Activated CD4-positive, alpha-beta memory T cell treated with anti-CD3 and anti-CD28 coated beads for 36 hours (primary cell): ENCODE measurements around the gene LUM. TPM values are rescaled to one million over a fixed set of nuclear protein-coding genes. Genes with fewer than 3 reads are reported as not detected.

Experiments used
- CTCF ChIA-PET: fragments of 350-600 bp; sonication (Branson Sonifier 250); formaldehyde crosslinking; loops from one replicate; lab custom pipeline; 2021; ENCODE audit warnings: antibody characterized with exemption, inconsistent platforms; lab: Charles Lee
- POLR2A ChIA-PET: fragments of 350-600 bp; sonication (Branson Sonifier 250); formaldehyde crosslinking; loops from one replicate; lab custom pipeline; 2021; ENCODE audit warnings: antibody characterized with exemption; lab: Charles Lee
- DNase-seq: peaks from one replicate; pipeline ENCODE4 v3.0.0-alpha.2; 2020
- H3K27ac Mint-ChIP-seq: one replicate; pipeline ENCODE4 v1.8.0; 2021; ENCODE audit warnings: mixed read lengths
- H3K27me3 Mint-ChIP-seq: one replicate; pipeline ENCODE4 v1.8.0; 2021; ENCODE audit warnings: mixed read lengths
- H3K36me3 Mint-ChIP-seq: one replicate; pipeline ENCODE4 v1.8.0; 2021; ENCODE audit warnings: mixed read lengths
- H3K4me1 Mint-ChIP-seq: one replicate; pipeline ENCODE4 v1.8.0; 2021; ENCODE audit warnings: low read depth, mixed read lengths
- H3K4me3 Mint-ChIP-seq: one replicate; pipeline ENCODE4 v1.8.0; 2021; ENCODE audit warnings: mild to moderate bottlenecking, mixed read lengths
- H3K9me3 Mint-ChIP-seq: one replicate; pipeline ENCODE4 v1.8.0; 2021; ENCODE audit warnings: mixed read lengths
- intact Hi-C: fragments of 100-400 bp; cut with micrococcal nuclease; formaldehyde crosslinking; loops from one replicate; pipeline ENCODE4 v1.15.1; 2023
- total RNA-seq, 2 experiments: library from RNA; stranded (reverse); gene quantifications; one replicate each; pipeline ENCODE4 v1.2.3, GENCODE V29; 2021

The LUM gene
- total RNA-seq, 2 experiments from 2014 or later = not detected

DNA sequence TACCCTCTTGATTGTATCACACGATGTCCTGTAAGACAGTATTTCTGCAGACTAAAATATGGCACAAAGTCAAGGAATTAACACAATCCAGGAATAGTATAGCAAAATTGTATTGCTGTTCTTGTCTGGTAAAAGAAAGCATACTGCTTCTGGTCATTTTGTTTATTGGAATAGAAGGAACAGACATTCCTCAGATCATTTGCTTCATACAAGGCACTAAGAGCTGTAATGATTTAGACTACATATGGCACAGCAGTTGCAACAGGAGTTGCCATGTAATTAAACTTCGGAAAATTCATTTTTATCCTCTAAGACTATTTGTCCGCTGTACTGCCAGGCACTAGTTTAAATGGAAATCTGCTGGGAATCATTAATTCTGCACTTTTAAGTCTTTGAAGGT is 45.9 kb downstream of the LUM start:
- POLR2A ChIA-PET = no interaction called here
- Mint-ChIP-seq H3K4me3 (no peak overlapping the region), H3K4me1 (no peaks in the 10 kb centered on the region), H3K36me3 (no peaks in the 10 kb centered on the region), H3K27me3 (peaks cover 2% of the 10 kb centered on the region), H3K27ac (no peak overlapping the region), H3K9me3 (no peaks in the 10 kb centered on the region)
- DNase-seq = no peak
- CTCF ChIA-PET = no interaction called here
- intact Hi-C loops = no loop called here

DNA sequence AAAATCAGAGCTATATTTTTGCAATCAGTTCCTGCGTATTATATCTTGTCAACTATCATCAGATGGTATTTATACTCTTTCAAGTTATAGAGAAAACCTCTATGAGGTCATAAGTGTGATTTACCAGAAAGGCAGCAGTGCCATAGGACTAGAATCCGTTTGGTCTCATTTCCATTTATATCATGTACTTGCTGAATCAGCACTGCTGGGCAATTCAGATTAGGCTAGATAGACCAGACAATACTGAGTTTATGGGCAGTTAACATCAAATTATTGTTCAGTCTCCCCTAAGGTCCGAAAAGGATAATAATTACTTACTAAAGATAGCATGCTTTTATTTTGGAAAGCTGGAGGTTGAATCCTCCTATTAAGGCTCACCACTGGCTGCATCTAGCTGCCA is 46.7 kb downstream of the LUM start:
- H3K4me3 Mint-ChIP-seq = no peak overlapping the region
- no peaks in the 10 kb centered on the region for H3K4me1 Mint-ChIP-seq
- H3K27ac Mint-ChIP-seq = no peak overlapping the region
- peaks cover 2% of the 10 kb centered on the region for H3K27me3 Mint-ChIP-seq
- H3K9me3 Mint-ChIP-seq = no peaks in the 10 kb centered on the region
- ChIA-PET CTCF (no interaction called here), POLR2A (no interaction called here)
- intact Hi-C loops = no loop called here
- H3K36me3 Mint-ChIP-seq = no peaks in the 10 kb centered on the region
- no peak for DNase-seq

DNA sequence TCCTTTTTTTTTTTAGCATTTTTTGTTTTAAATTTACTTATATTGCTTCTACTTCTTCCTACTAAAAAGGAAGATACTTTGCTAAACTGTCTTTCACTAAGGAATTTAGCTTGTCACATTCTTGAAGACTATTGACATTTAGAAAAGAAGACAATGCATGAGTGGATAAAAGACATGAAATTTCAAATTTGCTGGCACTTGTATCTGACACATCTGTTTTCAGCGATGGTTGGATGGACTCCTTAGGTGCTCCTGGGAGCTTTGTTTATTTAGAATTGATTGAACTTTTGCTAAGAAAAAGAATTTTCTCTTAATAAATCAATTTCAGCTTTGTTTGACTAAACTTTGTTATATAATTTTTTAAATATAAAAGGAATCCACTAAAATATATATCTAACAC is 50.2 kb downstream of the LUM start:
- DNase-seq = no peak
- H3K27me3 Mint-ChIP-seq = peaks cover 3% of the 10 kb centered on the region
- H3K9me3 Mint-ChIP-seq = no peaks in the 10 kb centered on the region
- H3K36me3 Mint-ChIP-seq = no peaks in the 10 kb centered on the region
- H3K4me3 Mint-ChIP-seq = no peak overlapping the region
- intact Hi-C loops = no loop called here
- POLR2A ChIA-PET = no interaction called here
- H3K27ac Mint-ChIP-seq = no peak overlapping the region
- CTCF ChIA-PET = no interaction called here
- H3K4me1 Mint-ChIP-seq = no peaks in the 10 kb centered on the region

DNA sequence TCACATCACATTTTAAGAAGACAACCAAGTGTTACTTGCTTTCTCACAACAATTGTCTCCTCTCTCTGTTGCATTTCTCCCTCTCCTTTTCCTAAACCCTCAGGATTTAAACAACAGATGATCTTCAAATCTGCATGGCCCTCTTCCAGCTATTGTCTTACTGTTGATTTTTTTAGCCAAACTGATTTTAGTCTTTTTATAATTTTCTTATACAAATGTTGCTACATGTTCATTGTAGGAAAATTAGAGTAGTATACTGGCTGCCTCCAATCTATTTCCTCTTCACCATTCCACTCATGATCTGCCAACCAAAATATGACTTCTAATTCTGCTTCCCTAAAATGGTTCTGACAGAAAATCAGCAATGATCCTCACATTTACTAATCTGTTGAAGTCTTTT is 52.1 kb downstream of the LUM start:
- H3K27me3 Mint-ChIP-seq = peaks cover 3% of the 10 kb centered on the region
- ChIA-PET CTCF (no interaction called here), POLR2A (no interaction called here)
- no peak overlapping the region for H3K27ac Mint-ChIP-seq
- no peak overlapping the region for H3K4me3 Mint-ChIP-seq
- no peaks in the 10 kb centered on the region for H3K36me3 Mint-ChIP-seq
- H3K4me1 Mint-ChIP-seq = no peaks in the 10 kb centered on the region
- intact Hi-C loops = no loop called here
- no peak for DNase-seq
- H3K9me3 Mint-ChIP-seq = no peaks in the 10 kb centered on the region

DNA sequence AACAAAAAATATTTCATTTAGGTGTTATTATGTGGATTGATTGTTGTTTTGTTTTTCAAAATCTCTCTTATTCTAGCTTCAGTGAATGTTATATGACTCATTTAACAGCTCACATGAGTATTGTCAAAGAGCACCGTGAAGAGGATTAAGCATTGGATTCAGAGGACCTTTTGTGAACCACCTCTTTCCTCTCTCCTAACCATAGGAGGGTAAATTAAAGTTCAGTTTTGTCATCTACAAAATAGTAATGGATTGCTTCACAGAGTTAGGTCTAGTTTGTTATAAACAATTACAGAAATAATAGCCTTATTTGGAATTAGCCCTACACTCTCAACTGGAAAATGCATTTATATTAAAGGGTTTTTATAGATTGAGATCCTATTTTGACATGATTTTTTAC is 52.5 kb downstream of the LUM start:
- intact Hi-C loops = no loop called here

DNA sequence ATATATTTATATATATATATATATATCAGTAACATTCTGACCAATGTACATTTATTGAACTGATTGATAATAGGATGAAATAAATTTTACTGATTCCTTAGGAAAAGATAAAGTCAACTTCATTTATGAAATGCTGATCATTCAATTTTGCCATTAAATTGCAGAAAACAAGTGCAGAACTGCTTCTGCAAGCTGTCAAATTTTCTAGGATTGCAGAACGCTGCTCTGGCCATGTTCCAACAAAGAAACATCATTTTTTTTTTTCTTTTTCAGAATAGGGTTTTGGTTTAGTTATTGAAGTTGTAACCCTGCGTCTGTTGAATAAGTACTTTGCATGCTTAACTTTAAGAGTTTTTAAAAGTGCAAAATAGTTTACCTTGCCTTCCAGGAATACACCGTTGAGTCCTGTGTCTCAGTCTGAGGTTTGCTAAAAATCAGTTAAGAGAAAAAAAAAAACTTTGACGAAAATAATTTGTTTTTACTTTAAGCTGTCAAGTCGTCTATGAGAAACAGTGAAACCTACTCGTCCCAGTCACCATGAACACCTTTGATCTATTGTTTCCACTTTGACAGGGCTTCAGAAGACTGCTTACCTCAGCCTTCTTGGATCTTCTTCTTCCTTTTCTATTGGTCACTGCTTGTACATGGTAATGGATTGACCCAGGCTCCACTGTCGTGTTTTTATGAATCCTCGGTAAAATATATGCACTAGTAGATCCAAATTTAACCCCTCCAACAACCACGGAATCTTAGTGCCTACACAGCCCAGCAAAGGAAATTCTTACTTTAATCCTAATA is 53.7 kb downstream of the LUM start, which contains the start of gene KERA:
Gene KERA (minus strand): TSS at position 657 of the 798 bp plus-strand sequence. CDS start 1,743 bp downstream, outside the sequence.
- H3K4me3 Mint-ChIP-seq = no peak within 1 kb of the TSS
- no peak within 1 kb of the TSS for H3K27ac Mint-ChIP-seq
- DNase-seq = no peak
- intact Hi-C loops = no loop called here
- H3K9me3 Mint-ChIP-seq = no peaks in the 10 kb centered on the region
- H3K27me3 Mint-ChIP-seq = peaks cover 3% of the 10 kb centered on the region
- POLR2A ChIA-PET = no interaction called here
- CTCF ChIA-PET = no interaction called here
- H3K36me3 Mint-ChIP-seq = no peaks in the 10 kb centered on the region
- no peaks in the 10 kb centered on the region for H3K4me1 Mint-ChIP-seq

More for the DNA sequence above, 52.5 kb downstream of the LUM start:
- ChIA-PET POLR2A (no interaction called here), CTCF (no interaction called here)
- no peaks in the 10 kb centered on the region for H3K4me1 Mint-ChIP-seq
- no peaks in the 10 kb centered on the region for H3K36me3 Mint-ChIP-seq
- no peaks in the 10 kb centered on the region for H3K9me3 Mint-ChIP-seq
- H3K4me3 Mint-ChIP-seq = no peak overlapping the region
- no peak for DNase-seq
- H3K27ac Mint-ChIP-seq = no peak overlapping the region
- H3K27me3 Mint-ChIP-seq = peaks cover 3% of the 10 kb centered on the region

DNA sequence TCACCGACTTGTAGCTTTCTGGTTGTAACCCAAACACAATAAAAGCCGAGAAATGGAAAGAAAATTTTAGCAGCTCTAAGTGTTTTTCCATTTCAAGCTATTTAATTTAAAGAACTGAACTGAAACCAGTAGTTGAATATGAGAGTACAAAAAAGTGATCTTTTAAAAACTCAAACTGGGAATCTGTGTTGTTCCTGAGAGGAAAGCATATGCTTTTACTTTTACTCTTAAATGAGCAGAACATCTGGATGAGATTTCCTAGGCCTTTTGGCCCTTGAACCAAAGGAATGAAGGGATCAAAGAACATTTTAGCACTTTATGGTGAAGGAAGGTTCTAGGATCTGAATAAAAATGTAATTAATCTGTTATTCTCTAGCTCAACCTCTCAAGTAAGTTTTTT is 54.8 kb downstream of the LUM start:
- H3K27me3 Mint-ChIP-seq = peaks cover 3% of the 10 kb centered on the region
- no peak overlapping the region for H3K4me3 Mint-ChIP-seq
- H3K36me3 Mint-ChIP-seq = no peaks in the 10 kb centered on the region
- CTCF ChIA-PET = no interaction called here
- H3K9me3 Mint-ChIP-seq = no peaks in the 10 kb centered on the region
- no peak for DNase-seq
- no peaks in the 10 kb centered on the region for H3K4me1 Mint-ChIP-seq
- POLR2A ChIA-PET = no interaction called here
- no peak overlapping the region for H3K27ac Mint-ChIP-seq
- intact Hi-C loops = no loop called here

DNA sequence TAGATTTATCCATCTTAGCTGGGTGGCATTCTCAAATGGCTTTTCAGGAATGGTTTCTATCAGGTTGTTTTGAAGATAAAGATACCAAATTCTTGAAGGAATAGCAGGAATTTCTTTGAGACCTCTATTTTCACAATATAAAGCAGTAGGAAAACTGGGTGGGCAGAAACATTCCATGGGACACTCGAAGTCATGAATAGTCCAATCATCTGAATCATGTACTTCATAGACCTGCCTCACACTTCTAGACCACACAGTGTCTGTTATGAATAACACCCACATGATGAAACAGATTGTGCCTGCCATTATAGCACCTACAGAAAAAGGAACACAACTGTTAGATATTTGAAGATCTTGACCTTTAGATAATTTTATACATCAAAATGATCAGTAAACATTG is 55.3 kb downstream of the LUM start:
- POLR2A ChIA-PET = no interaction called here
- CTCF ChIA-PET = no interaction called here
- intact Hi-C loops = no loop called here

DNA sequence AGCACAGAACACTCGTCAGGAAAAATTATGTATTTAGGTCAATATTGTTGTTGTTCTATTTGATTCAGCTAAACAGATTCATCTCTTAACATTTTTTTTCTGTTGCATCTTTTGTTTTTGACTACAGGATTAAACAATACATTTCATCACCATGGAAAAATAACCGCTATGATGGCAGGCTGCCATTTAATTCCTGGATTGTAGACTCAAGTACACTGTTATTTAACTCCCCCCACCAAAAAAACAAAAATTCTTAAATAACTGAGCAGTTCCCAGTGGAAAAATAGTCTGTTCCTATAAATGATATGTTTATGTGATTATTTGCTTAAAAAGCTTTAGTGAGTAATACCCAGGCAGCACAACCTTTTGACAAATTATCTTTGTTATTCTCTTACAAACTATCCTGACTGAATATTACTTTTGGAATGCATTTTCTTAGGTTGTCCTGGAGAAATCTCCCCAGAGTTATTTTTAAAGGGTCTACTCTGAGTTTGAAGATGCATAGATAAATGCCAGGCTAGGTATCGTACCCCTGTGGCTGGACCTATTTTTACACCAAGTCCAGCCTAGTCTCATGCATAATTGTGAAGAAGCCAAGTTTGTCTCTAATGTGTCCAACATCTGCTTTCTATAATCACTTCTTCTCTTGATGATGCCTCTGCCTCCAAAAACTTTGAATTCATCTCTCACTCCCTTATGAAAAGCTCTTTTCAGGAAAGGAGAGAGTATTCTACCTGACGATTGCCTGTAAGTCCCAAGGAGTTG is 57.2 kb downstream of the LUM start:
- ChIA-PET POLR2A (no interaction called here), CTCF (no interaction called here)
- Mint-ChIP-seq H3K27me3 (peaks cover 6% of the 10 kb centered on the region), H3K27ac (no peak overlapping the region), H3K4me1 (no peaks in the 10 kb centered on the region), H3K36me3 (no peaks in the 10 kb centered on the region), H3K9me3 (no peaks in the 10 kb centered on the region), H3K4me3 (no peak overlapping the region)
- DNase-seq = no peak
- intact Hi-C loops = no loop called here

More for the DNA sequence above, 55.3 kb downstream of the LUM start:
- Mint-ChIP-seq H3K27me3 (peaks cover 6% of the 10 kb centered on the region), H3K4me3 (no peak overlapping the region), H3K36me3 (no peaks in the 10 kb centered on the region), H3K27ac (no peak overlapping the region), H3K9me3 (no peaks in the 10 kb centered on the region), H3K4me1 (no peaks in the 10 kb centered on the region)
- DNase-seq = no peak

Other genes starting within 250 kb of the LUM start
- not detected for gene CCER1, start 156.3 kb downstream of the LUM start, total RNA-seq
- gene EPYC, start 106.5 kb downstream of the LUM start, total RNA-seq = not detected
- not detected for gene KERA, start 53.5 kb downstream of the LUM start, total RNA-seq
- not detected for gene DCN, start 71.3 kb upstream of the LUM start, total RNA-seq